Measurements from ENCODE around the gene UHRF1. TPM values are rescaled to one million over a fixed set of nuclear protein-coding genes. Genes with fewer than 3 reads are reported as not detected.

UHRF1 gene
- polyA plus RNA-seq, 1 of the 3 experiments (the other 2 are of a cell fraction), result 43.4 TPM

DNA sequence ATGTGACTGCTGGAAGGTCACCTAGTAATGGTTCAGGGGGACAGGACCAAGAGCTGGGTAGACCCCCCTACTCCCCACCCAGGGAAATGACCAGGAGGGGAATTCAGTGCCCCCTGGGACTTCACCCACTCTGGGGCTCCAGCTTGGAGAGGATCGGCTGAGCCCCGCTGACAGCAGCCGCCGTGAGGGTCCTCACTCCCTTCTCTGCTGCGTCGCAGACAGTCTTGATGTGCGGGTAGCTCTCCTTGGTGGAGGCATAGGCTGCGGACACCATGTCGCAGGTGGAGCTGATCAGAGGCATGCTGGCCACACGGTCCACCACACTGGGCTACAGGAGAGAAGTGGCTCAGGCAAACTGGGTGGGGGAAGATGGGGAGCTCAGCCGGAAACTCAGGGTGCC lies 49.6 kb upstream of the UHRF1 start (continued):
- TF ChIP-seq, protein P1, sequence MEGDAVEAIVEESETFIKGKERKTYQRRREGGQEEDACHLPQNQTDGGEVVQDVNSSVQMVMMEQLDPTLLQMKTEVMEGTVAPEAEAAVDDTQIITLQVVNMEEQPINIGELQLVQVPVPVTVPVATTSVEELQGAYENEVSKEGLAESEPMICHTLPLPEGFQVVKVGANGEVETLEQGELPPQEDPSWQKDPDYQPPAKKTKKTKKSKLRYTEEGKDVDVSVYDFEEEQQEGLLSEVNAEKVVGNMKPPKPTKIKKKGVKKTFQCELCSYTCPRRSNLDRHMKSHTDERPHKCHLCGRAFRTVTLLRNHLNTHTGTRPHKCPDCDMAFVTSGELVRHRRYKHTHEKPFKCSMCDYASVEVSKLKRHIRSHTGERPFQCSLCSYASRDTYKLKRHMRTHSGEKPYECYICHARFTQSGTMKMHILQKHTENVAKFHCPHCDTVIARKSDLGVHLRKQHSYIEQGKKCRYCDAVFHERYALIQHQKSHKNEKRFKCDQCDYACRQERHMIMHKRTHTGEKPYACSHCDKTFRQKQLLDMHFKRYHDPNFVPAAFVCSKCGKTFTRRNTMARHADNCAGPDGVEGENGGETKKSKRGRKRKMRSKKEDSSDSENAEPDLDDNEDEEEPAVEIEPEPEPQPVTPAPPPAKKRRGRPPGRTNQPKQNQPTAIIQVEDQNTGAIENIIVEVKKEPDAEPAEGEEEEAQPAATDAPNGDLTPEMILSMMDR (IDR thresholded peaks at IDR 0.05), result no peak
- TF ChIP-seq, protein P2, sequence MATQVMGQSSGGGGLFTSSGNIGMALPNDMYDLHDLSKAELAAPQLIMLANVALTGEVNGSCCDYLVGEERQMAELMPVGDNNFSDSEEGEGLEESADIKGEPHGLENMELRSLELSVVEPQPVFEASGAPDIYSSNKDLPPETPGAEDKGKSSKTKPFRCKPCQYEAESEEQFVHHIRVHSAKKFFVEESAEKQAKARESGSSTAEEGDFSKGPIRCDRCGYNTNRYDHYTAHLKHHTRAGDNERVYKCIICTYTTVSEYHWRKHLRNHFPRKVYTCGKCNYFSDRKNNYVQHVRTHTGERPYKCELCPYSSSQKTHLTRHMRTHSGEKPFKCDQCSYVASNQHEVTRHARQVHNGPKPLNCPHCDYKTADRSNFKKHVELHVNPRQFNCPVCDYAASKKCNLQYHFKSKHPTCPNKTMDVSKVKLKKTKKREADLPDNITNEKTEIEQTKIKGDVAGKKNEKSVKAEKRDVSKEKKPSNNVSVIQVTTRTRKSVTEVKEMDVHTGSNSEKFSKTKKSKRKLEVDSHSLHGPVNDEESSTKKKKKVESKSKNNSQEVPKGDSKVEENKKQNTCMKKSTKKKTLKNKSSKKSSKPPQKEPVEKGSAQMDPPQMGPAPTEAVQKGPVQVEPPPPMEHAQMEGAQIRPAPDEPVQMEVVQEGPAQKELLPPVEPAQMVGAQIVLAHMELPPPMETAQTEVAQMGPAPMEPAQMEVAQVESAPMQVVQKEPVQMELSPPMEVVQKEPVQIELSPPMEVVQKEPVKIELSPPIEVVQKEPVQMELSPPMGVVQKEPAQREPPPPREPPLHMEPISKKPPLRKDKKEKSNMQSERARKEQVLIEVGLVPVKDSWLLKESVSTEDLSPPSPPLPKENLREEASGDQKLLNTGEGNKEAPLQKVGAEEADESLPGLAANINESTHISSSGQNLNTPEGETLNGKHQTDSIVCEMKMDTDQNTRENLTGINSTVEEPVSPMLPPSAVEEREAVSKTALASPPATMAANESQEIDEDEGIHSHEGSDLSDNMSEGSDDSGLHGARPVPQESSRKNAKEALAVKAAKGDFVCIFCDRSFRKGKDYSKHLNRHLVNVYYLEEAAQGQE (IDR thresholded peaks at IDR 0.05; ENCODE audit: low read depth, low read length), result no peak
- TF ChIP-seq, protein P3, sequence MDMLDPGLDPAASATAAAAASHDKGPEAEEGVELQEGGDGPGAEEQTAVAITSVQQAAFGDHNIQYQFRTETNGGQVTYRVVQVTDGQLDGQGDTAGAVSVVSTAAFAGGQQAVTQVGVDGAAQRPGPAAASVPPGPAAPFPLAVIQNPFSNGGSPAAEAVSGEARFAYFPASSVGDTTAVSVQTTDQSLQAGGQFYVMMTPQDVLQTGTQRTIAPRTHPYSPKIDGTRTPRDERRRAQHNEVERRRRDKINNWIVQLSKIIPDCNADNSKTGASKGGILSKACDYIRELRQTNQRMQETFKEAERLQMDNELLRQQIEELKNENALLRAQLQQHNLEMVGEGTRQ (IDR thresholded peaks at IDR 0.05; ENCODE audit: borderline replicate concordance, low read depth, low read length), result no peak
- TF ChIP-seq JUND (IDR thresholded peaks at IDR 0.05), result no peak

DNA sequence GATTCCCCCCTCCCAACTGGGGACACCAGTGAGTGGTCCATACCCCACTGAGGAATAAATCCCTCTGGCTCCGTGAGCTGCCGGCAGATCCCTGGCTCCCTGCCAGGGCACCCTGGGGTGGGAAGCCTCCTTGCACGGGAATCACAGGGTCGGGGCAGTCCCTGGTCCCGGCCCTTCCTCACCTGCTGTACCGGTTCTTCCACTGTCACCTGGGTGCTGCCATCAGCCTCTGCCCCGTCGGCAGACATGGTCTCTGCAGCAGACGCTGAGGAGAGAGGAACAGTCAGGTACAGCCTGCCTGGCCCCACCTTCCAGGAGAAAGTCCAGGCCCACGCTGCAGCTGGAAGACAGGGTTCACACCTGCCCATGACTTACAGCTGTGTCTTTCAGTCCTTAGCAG lies 48.2 kb upstream of the UHRF1 start:
- 87% methylated on average over 6 of the region's 10 CpGs for WGBS (ENCODE audit: low lambda C conversion rate)
- H3F3A ChIP-seq (replicated peaks; ENCODE audit: insufficient read depth), result peaks cover 4% of the 10 kb centered on the region
- no peaks in the 10 kb centered on the region for H3K9me2 ChIP-seq
- H3K9ac ChIP-seq, result no peak overlapping the region
- H3K4me3 ChIP-seq (ENCODE audit: low read depth in 2 of 2, low read length in 1 of 2), result no peak overlapping the region
- H3K9me3 ChIP-seq, result no peaks in the 10 kb centered on the region
- H4K20me1 ChIP-seq (ENCODE audit: insufficient read depth), result peaks cover 31% of the 10 kb centered on the region
- ChIA-PET CTCF (interaction anchor here (2.4 kb wide), 1 partner anchor 10 kb away, joined by 16 read pairs; no protein-coding TSS in a partner anchor), POLR2A (interaction anchor here (0.9 kb wide), 1 partner anchor 52 kb away, joined by 3 read pairs; no protein-coding TSS in a partner anchor)
- no peak for DNase-seq
- TF ChIP-seq, protein P4, sequence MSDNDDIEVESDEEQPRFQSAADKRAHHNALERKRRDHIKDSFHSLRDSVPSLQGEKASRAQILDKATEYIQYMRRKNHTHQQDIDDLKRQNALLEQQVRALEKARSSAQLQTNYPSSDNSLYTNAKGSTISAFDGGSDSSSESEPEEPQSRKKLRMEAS (IDR thresholded peaks at IDR 0.05; ENCODE audit: low read depth), result no peak
- TF ChIP-seq FOXJ3 (CRISPR knock-in tag; IDR thresholded peaks at IDR 0.05) (no peak), RAD21 (IDR thresholded peaks at IDR 0.05; ENCODE audit: low read length) (no peak), TAF1 (IDR thresholded peaks at IDR 0.05; ENCODE audit: borderline replicate concordance, low read depth, low read length) (no peak), EP300 (IDR thresholded peaks at IDR 0.05; ENCODE audit: borderline replicate concordance in 1 of 2, low read depth in 1 of 2, low read length in 1 of 2) (no peak), RCOR1 (IDR thresholded peaks at IDR 0.05; ENCODE audit: low read length) (no peak), CHD2 (IDR thresholded peaks at IDR 0.05; ENCODE audit: low read length, partially characterized antibody) (no peak), MEF2A (IDR thresholded peaks at IDR 0.05; ENCODE audit: borderline replicate concordance, low read depth) (no peak), GABPA (IDR thresholded peaks at IDR 0.05; ENCODE audit: low read depth) (no peak), YY1 (IDR thresholded peaks at IDR 0.05; ENCODE audit: low read depth) (no peak), RXRA (IDR thresholded peaks at IDR 0.05; ENCODE audit: borderline replicate concordance, low read depth) (no peak)
- TF ChIP-seq, protein P5, sequence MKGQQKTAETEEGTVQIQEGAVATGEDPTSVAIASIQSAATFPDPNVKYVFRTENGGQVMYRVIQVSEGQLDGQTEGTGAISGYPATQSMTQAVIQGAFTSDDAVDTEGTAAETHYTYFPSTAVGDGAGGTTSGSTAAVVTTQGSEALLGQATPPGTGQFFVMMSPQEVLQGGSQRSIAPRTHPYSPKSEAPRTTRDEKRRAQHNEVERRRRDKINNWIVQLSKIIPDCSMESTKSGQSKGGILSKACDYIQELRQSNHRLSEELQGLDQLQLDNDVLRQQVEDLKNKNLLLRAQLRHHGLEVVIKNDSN (IDR thresholded peaks at IDR 0.05; ENCODE audit: borderline replicate concordance, low read depth), result no peak
- TF ChIP-seq, protein P3 (IDR thresholded peaks at IDR 0.05; ENCODE audit: borderline replicate concordance, low read depth, low read length), result no peak
- TF ChIP-seq, protein P1 (IDR thresholded peaks at IDR 0.05), result no peak
- no peak overlapping the region for H3K27ac ChIP-seq (ENCODE audit: low read depth in 2 of 2, low read length in 1 of 2)
- H3K27me3 ChIP-seq (ENCODE audit: insufficient read depth), result no peaks in the 10 kb centered on the region
- no peak overlapping the region for H2AFZ ChIP-seq (ENCODE audit: low read depth)
- peaks cover 63% of the 10 kb centered on the region for H3K79me2 ChIP-seq (ENCODE audit: insufficient read depth)
- peaks cover 9 to 45% of the 10 kb centered on the region in 2 experiments for H3K36me3 ChIP-seq (replicated peaks in 1 of 2; ENCODE audit: control insufficient read depth in 1 of 2, insufficient read depth in 2 of 2, low read length in 1 of 2)
- H3K4me1 ChIP-seq (ENCODE audit: control insufficient read depth in 1 of 2, insufficient read depth in 2 of 2, low read depth in 1 of 2, low read length in 1 of 2), result 0 out of 4 replicates have a peak, but pooled peaks cover 0 to under 1% of the 10 kb centered on the region in 2 experiments
- H3K4me2 ChIP-seq, result no peak overlapping the region

Measured in SK-N-SH (cell line).